VCaP (cell line): Measurements from ENCODE around the gene SVOP.

Experiments used
- H3K27ac ChIP-seq: fragments of 450-650 bp; 2 replicates; pipeline ENCODE4 v1.5.1; 2017
- CTCF ChIP-seq: fragments of 450-650 bp; conservative IDR thresholded peaks from 2 replicates; pipeline ENCODE4 v1.5.1; 2017; ENCODE audit warnings: mild to moderate bottlenecking, moderate library complexity

The SVOP gene

GRCh38 chr12:108949976-108950375 lies 70.9 kb downstream of the SVOP start:
- H3K27ac ChIP-seq = no peak overlapping the region
- no peak for TF ChIP-seq CTCF

- no peak overlapping the region for H3K27ac ChIP-seq
- no peak for TF ChIP-seq CTCF
Measured at GRCh38 chr12:108948367-108948766, 72.5 kb downstream of the SVOP start.

- no peak overlapping the region for H3K27ac ChIP-seq
- no peak for TF ChIP-seq CTCF
Measured at GRCh38 chr12:108947097-108947496, 73.8 kb downstream of the SVOP start.

- H3K27ac ChIP-seq = no peak overlapping the region
- no peak for TF ChIP-seq CTCF
Measured at GRCh38 chr12:108940138-108940537, 80.7 kb downstream of the SVOP start.

GRCh38 chr12:108939594-108939993 lies 81.3 kb downstream of the SVOP start:
- TF ChIP-seq CTCF = no peak
- H3K27ac ChIP-seq = no peak overlapping the region

- no peak overlapping the region for H3K27ac ChIP-seq
- TF ChIP-seq CTCF = no peak
Measured at GRCh38 chr12:108938247-108938924, 82.5 kb downstream of the SVOP start.

GRCh38 chr12:108935159-108935763 lies 85.6 kb downstream of the SVOP start:
- no peak for TF ChIP-seq CTCF
- H3K27ac ChIP-seq = no peak overlapping the region
